ENCODE results near the gene CHSY1.

DNA sequence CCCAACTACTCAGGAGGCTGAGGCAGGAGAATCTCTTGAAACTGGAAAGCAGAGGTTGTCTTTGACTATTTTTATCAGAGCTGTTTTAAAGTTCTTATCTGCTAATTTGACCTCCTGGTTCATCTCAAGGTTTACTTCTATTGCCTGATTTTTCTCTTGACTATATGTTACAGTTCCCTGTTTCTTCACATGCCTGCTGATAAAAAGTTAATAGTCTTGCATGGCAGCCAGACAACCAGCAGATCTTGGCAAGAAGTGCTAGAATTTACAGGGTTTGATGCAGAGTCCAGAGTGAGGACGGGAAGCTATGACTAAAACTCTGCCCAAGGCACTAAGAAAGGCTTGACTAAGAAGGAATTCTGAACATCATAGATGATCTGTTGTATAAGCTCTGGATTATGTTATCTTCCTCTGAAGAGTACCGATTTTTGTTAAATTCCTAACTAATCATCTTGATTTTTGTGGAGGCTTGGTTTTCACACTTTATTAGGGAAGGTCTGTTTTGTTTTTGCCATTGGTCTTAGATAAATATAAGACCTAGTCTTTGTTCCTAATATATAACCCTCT is 85.9 kb downstream of the CHSY1 start:
- TF ChIP-seq POLR2A (IDR thresholded peaks at IDR 0.05) (no peak), CTCF (IDR thresholded peaks at IDR 0.05) (no peak)
